SK-N-MC (cell line): ENCODE measurements around the gene SNX17.

ENCODE experiments used
- EZH2 ChIP-seq: fragments of 200-600 bp; sonication (generic); IDR thresholded peaks from one replicate; pipeline ENCODE4 v1.6.1; 2017; ENCODE audit warnings: antibody characterized with exemption
- FOXP2 ChIP-seq: optimal IDR thresholded peaks from 2 replicates; pipeline ENCODE3; 2011; ENCODE audit warnings: mild to moderate bottlenecking, moderate library complexity; ENCODE audit not compliant: insufficient read depth; ENCODE audit errors: extremely low read length, control extremely low read depth
- POLR2AphosphoS5 ChIP-seq: IDR thresholded peaks from 2 replicates; pipeline ENCODE4 v1.6.1; 2012; ENCODE audit warnings: mild to moderate bottlenecking, low read depth, low read length, borderline replicate concordance

- no peak for TF ChIP-seq POLR2AphosphoS5
- no peak for TF ChIP-seq EZH2
- TF ChIP-seq FOXP2: no peak
Measured at GRCh38 chr2:27356056-27356381, 14.4 kb upstream of the SNX17 start.
